Activated CD4-positive, CD25-positive, alpha-beta regulatory T cell treated with anti-CD3 and anti-CD28 coated beads, Interleukin-2, amount 50 U/mL, for 16 hours (primary cell): ENCODE results near the gene BTRC.

Experiments
- DNase-seq: peaks from one replicate; pipeline ENCODE4 v3.0.0-alpha.2; 2020; ENCODE audit warnings: low read depth, low spot score

Gene BTRC

GRCh38 chr10:101444058-101444898 lies 90.3 kb downstream of the BTRC start:
- no peak for DNase-seq

- DNase-seq = no peak
These were observed 92.1 kb downstream of the BTRC start for GRCh38 chr10:101446071-101446470.

- no peak for DNase-seq
These were observed 93.0 kb downstream of the BTRC start for GRCh38 chr10:101446947-101447346.

- no peak for DNase-seq
These were observed 93.5 kb downstream of the BTRC start for GRCh38 chr10:101447477-101447876.

- no peak for DNase-seq
These were observed 96.5 kb downstream of the BTRC start for GRCh38 chr10:101450277-101451080.

- no peak for DNase-seq
These were observed 97.3 kb downstream of the BTRC start for GRCh38 chr10:101451261-101451660.

GRCh38 chr10:101451667-101452069 lies 97.7 kb downstream of the BTRC start:
- no peak for DNase-seq

GRCh38 chr10:101452176-101452575 lies 98.2 kb downstream of the BTRC start:
- no peak for DNase-seq

- DNase-seq = no peak
These were observed 98.6 kb downstream of the BTRC start for GRCh38 chr10:101452593-101452992.

- DNase-seq = no peak
These were observed 99.4 kb downstream of the BTRC start for GRCh38 chr10:101453318-101453717.

- no peak for DNase-seq
These were observed 100.1 kb downstream of the BTRC start for GRCh38 chr10:101453791-101454718.

GRCh38 chr10:101458869-101459268 lies 104.9 kb downstream of the BTRC start:
- no peak for DNase-seq

- no peak for DNase-seq
These were observed 110.1 kb downstream of the BTRC start for GRCh38 chr10:101464082-101464481.

- no peak for DNase-seq
These were observed 110.6 kb downstream of the BTRC start for GRCh38 chr10:101464599-101464998.

GRCh38 chr10:101466016-101466912 lies 112.3 kb downstream of the BTRC start:
- no peak for DNase-seq

- DNase-seq = no peak
These were observed 113.4 kb downstream of the BTRC start for GRCh38 chr10:101467286-101467770.

- no peak for DNase-seq
These were observed 114.2 kb downstream of the BTRC start for GRCh38 chr10:101468159-101468558.

- DNase-seq = no peak
These were observed 122.4 kb downstream of the BTRC start for GRCh38 chr10:101476383-101476782.

- DNase-seq = no peak
These were observed 125.0 kb downstream of the BTRC start for GRCh38 chr10:101478956-101479355.

- DNase-seq = no peak
These were observed 127.3 kb downstream of the BTRC start for GRCh38 chr10:101481256-101481655.

- DNase-seq = no peak
These were observed 128.6 kb downstream of the BTRC start for GRCh38 chr10:101482568-101482967.
